GM03348 (cell line): ENCODE measurements around the gene RNF220.
A peak's percentile ranks its signal among the peaks of the same experiment; 100 is the strongest.

Experiments
- DNase-seq: peaks from one replicate; pipeline ENCODE4 v3.0.0; 2012; ENCODE audit warnings: low spot score

Gene RNF220

DNA sequence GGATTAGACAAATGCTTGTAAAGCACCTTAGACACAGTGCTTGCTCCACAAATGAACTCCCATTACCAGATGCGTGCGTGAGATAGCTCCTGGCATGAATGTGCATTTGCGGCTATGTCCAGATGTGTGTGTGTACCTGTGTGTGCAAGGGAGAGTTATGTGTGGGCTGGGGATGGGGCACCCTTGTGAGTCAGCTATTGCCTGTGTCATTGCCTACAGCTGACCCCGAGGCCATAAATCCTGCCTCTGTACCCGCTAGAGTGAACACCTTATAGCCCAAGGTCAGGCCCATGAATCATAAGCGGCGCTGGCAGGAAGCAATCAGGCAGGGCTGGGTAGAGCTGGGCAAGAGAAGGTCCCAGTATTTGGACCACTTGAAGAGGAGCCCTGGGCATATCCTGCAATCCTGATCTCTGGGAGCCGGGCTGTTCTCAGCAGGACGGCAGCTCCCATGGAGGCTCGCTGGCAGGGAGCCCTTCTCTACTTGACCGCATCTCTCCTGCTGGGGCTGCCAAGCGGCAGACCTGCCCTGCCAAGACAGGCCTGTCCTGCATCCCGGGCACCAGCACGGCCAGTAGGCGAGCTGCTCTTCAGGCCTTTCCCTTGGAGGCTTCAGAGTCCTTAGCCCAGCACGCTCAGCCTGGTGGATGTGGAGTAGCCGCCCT lies 182.9 kb downstream of the RNF220 start:
- no peak for DNase-seq

DNA sequence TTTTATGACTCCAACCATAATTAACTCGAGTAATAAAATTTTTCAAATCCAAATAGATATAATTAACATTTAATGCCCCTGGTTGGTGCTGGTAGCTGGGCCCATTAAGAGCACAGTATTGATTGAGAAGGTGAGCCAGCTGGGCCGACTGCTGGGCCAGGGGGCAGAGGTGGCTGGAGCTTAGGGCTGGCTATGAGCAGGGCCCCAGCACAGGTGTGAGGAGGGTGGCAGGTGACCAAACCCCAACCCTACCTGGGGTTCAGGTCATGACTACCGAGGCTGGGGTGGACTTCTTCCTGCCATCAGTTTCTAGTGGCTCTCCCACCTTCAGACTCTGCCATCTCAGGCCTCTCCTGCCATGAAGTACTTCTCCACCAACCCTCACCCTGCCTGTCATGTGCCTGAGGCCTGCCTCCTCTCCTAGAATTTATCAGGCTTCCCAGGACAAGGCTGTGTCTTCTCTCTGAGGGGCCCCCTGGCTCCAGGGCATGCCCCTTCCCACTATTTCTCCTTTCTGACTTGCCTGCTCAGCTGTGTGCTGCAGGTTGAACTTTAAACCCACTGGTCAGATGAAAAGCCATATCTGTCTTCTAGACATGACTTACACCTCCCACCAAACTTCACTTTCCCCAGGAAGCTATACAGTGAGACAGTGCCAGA lies 183.6 kb downstream of the RNF220 start:
- DNase-seq: no peak

- no peak for DNase-seq
Observed at GRCh38 chr1:44590475-44590874, 185.4 kb downstream of the RNF220 start.

DNA sequence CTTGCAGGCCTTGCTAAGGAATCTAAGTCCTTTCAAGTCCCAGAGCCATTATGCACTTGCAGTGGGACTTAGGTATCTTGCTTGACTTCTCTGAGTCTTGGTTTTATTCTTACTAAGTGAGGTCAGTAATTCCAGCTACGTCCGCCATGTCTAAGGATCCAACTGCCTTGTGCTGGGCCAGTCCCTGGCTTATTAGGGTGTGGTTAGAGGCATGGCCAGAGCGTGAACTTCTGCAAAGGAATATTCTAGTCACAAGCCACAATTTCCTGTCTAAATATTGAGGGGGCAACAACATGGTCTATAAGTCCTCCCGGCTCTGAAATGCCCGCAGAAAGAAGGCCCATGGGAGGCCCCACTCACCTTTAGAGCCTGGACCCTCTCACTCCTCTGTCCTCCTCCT lies 186.3 kb downstream of the RNF220 start:
- no peak for DNase-seq

- no peak for DNase-seq
Observed at GRCh38 chr1:44592208-44593145, 187.4 kb downstream of the RNF220 start.

DNA sequence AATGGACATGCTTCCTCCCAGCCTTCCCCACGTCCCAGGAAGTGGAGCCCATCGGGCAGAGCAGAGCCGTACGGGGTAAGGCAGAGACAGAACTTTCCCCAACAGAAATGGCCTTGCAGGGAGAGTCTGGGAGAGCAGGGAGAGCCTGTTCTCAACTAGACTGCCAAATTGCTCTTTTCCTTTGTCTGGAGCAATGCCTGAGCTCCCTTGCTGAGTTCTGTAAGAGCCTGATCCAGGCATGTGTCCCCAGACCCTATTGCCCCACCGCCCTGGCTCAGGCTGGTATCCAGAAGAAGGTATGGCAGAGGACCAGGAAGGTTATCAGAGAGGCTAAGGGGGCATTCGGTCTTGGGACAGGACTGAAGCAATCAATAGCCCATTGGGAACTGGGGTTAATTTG lies 189.3 kb downstream of the RNF220 start:
- no peak for DNase-seq

DNA sequence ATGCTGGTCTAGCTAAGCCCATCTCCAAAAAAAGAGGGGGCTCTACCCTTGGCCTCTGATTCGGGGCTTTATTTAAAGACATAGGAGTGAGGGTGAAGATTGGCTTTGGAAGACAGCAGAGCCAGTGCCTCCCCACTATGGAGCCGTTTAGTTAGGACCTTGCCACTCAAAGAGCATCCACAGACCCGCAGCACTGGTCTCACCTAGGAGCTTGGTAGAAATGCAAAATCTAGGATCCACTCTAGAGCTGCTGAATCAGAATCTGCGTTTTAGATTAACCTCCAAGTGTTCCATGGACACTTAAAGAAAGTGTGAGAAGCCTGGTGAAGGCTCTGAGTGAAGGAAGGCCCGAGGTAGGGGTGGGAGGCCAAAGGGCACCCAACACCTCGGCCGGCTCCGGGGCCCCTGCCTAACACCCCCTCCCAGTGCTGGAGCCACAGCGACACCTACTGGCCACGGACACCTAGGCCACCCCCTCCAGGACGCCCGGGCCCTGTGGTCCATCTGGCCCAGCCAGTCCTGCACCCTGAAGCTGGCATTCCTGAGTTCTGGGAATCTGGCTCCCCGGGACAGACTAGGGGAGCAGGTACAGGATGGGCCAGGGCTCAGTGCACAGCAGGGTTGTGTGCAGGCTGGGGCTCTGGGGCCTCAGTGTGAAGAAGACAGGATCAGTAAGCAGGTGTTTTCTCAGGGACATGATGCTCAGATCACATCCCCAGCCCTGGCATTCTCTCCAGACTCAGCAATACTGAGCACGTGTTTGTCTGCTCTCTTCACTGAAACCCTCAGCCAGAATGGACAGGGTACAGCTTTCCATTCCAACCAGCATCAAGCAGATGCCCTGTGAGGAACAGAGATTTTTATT lies 190.0 kb downstream of the RNF220 start:
- DNase-seq: peak; percentile 95

DNA sequence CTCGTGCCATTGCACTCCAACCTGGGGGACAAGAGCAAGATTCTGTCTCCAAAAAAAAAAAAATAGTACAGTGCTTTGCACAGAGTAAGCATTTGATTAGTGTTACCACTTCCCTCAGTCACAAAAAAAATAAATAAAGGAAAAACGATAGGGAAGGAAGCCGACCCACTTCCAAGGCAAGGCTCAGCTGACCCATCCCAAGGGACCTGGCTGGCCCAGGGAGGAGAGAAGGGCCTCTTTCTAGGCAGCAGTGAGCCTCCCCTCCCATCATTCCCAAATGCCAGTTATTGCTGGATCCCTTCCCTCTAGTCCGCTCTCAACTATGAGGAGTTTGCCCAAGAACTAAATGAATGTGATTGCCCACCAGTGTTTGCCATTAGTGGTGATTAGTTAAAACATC lies 191.5 kb downstream of the RNF220 start:
- no peak for DNase-seq

GRCh38 chr1:44598167-44598566 lies 193.1 kb downstream of the RNF220 start:
- no peak for DNase-seq

GRCh38 chr1:44602634-44603628 lies 197.9 kb downstream of the RNF220 start:
- DNase-seq: no peak

DNA sequence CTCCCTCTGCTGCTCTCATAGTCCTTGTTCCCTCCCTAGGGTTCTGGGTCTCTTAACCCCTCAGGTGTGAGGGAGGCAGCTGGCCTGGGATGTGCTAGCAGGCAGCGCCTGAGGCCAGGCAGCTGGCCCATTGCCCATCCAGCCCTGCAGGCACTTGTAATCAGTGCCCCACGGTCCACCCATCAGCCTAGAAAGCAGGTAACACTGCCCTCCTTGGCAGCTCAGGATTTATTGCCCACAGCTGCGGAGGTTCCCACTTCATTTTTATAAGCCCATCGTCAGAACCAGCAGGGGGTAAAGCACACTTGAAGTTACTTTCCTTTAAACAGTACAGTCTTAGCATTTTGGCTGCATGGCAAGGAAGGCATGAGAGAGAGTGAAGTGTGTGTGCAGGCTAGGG lies 198.7 kb downstream of the RNF220 start:
- no peak for DNase-seq

DNA sequence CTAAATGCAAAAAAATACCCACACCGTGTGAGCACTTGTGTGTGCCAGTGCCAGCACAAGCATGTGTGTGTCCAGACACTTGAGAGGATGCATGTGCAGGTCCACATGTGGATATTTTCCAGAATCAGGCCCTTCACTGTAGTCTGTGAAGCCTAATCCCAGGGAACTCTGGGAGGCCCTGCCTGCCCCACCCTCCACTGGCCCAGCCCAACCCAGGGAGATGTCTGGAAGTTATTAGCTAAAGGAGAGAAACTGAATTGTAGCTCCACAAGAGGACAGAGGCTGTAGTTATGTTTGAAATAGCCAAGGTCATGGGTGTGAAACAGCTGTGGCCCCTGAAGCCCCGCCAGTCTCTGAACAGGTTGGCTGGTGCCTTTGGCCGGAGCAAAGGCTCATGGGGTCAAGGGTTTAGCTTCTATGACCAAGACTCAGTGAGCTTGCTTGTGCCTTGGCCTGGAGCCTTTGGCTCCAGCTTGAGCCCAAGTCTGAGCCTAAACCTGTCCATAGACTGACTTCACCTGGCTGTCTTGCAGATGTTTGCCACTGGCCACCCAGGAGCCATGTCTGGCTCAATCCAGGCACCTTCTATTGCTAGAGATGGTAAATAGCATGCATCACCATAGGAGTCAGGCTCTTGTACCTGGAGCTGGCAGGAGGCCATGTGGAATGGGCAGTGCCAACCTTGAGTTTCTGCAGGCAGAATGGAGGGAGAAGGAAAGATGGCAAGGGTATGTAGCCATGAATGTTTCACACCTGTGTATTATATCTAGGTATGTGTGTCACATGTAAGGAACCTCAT lies 199.3 kb downstream of the RNF220 start:
- DNase-seq: no peak

- DNase-seq: no peak
Observed at GRCh38 chr1:44605914-44606615, 201.0 kb downstream of the RNF220 start.

DNA sequence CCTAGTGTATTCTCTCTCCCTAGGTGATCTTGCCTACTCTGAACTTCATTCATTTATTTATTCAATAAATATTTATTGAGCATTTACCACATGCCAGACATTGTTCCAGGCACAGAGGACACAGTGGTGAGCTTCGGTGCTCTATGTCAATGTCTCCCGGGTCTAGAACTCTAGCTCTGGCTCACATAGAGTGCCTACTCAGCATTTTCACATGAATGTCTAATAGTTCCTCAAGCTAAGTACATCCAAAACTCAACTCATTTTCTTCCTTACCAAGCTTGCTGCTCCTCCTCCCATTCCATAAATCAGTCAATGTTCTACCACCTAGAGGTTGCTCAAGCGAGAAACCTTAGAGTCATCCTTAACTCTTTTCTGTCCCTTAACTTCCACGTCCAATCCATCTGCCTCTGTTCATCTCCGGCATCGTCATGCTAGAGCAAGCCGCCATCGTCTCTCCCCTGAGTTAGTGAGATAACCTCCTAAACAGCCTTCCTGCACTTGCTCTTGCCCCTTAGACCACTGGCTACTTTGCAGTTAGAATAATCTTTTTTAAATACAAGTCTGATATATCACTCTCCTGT lies 201.7 kb downstream of the RNF220 start:
- no peak for DNase-seq

DNA sequence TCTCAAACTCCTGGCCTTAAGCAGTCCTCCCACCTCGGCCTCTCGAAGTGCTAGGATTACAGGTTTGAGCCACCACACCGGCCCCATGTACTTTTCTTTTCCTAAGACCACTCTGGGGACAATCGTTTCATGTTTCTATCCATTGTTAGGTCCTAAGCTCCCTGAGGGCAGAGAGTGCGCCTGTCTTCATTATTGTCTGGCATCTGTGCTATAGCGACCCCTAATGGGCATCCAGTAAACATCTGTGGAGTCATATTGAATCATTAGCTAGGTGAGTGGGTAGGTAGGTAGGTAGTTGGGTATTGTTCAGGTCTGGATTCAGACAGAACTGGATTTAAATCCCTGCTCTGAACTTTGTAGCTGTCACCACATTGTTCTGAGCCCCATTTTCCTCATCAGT lies 203.1 kb downstream of the RNF220 start:
- no peak for DNase-seq

- peak; percentile 83 for DNase-seq
Observed at GRCh38 chr1:44609412-44609767, 204.3 kb downstream of the RNF220 start.

DNA sequence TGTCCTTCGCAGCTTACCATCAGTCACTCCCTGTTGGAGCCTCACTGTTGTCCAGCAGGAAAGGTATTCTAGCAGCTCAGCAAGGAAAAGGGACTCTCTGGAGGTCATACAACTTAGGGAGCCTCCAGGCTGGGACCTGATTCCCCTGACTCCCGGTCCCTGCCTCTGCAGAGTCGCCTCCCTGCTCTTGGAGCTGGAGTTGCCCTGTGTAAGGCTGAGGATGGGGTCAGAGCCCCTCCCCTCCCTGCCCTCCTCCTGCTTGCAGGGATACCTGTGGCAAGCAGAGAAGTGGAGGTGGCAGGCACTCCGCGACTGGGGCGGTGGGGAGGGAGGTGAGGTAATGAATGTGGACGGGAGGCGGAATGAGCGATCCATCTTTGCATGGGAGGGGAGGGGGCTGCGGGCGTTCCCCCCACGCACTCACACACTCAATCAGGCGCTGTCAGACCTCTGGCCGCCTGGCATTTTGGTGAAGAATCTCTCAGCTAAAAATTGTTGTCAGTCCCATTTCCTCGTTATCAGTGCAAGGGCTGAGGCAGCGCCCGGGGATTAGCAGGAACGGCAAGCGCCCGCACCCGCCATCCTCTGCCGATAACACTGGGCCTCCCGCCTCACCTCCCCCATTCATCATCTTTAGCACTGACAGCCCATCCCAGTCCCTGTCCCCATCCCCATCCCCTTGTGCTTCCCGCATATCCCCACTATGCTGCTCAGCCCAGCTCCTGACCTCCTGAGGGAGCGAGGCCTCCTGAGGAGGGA lies 204.9 kb downstream of the RNF220 start:
- no peak for DNase-seq

GRCh38 chr1:44610527-44611148 lies 205.6 kb downstream of the RNF220 start:
- DNase-seq: no peak
